ENCODE results near the gene B3GNT3.
A peak's percentile ranks its signal among the peaks of the same experiment; 100 is the strongest.

The B3GNT3 gene

DNA sequence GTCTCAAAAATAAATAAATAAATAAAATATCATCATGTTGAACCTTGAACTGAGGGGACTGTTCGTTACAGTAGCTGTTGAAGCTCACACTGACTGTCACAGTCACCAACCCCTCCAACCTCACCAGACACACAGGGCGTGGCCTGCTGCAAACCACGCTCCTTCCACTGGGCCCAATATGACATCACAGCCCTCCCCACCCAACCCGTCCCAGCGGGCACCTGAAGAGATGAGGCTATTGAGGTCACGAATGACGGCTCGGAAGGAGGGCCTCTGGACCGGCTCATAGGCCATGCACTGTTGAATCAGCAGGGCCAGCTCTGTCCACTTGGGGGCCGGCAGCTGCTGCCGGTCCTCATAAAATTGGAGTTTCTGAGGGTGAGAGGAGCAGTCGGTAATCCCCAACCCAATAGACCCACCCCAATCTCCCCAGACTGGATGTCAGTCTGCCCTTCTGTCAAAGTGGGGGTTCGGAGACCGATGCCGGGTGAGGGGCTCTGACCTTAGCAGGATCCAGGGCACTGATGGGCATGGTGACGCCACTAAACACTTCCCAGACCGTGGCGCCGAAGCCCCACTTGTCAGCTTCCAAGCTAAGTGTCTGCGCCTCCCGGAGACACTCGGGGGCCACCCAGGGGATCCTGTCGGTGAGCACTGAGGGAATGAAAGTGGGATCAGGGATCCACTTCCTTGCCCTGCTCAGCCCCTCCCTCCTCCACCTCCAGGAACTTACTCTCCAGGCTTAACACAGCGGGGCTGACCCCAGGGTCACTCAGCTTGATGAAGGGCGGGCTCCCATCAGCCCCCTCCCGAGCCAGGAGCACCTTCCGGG is 39.6 kb downstream of the B3GNT3 start:
- DNase-seq (ENCODE audit: low read depth) = no peak

DNA sequence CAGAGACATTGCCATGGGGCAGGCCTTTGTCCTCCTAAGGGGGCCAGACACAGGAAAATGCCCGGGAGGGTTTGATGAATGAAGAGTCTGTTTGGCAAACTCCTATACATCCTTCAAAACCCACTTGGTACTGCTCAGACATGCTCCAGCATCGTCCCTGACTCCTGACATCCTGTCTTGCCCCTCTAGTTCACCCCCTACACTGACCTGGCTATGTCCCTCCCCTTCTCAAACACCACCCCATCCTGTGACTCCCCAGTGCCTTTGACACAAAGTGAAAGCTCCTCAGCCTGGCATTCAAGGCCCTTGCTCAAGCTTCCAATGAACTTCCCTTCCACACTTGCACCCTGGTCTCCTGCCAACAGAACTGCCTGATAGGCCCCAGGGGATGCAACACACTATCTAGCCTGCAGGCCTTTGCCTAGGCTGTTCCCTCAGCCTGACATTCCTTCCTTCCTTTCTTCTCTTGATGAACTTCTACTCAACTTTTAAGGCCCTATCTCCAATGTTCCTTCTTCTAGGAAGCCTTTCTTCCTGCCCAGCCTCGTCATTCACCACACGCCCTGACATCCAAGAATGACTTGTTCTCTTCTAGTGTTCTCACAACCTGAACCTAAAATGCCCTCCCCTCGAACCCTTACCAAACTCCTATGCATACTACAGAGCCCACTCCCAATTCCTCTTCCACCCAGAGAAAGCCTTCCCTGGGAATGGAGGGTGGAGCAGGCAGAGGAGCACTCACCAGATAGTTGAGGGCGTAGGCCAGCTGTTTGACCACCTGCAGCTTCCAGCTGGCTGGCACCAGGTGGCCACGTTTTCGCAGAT is 40.5 kb downstream of the B3GNT3 start:
- no peak for DNase-seq (ENCODE audit: low read depth)

DNA sequence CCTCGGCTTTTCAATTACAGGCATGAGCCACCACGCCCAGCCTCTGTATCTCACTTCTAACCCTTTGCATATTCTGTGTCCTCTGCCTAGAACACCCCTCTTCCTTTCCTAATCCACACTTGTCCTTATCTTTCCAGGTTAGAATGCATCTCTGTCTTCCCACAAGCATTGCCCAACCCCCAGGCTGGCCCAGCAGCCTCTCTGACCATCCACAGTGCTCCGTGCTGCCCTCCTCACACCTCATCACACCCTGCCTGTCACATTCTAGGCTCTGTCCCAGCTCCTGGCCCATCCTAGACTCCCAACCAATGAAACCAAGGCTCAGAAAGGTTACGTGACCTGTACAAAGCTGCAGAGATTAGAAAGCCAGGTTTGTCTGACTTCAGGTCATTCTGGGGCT is 41.6 kb downstream of the B3GNT3 start:
- peak; percentile 58 for DNase-seq (ENCODE audit: low read depth)

DNA sequence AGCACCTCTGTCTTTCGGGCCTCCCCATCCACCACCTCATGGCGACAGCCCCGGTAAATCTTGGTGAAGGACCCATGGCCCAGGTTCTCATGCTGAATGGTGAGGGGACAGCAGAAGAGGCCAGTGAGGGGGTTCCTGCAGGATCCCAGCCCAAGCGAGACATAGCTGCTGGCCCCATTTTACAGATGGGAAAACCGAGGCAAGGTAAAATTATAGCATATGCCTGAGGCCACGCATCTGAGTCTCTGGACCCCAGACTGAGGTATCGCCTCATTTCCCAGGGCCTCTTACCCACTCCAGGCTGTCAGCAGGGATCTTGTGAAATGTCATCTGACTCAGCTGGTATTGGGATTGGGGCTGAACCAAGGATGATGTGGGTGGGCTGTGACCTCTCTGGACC is 43.0 kb downstream of the B3GNT3 start:
- no peak for DNase-seq (ENCODE audit: low read depth)

DNA sequence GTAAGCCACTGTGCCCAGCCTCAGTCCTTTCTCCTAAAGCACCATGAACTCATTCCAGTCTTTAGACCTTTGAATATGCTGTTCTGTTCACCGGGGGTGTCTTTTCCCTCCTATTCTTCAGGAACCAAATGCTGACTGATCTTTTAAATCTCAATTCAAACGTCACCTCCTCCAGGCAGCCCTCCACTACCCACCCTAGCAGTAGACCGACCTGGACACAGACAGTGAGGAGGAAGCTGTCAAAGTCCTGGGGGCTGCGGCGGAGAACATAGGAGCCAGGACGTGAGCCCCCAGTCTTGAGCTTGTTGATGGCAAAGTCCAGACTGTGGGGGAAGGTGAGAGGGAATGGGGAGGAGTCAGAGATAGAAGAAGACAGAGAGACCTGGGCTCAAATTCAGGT is 45.1 kb downstream of the B3GNT3 start:
- no peak for DNase-seq (ENCODE audit: low read depth)

DNA sequence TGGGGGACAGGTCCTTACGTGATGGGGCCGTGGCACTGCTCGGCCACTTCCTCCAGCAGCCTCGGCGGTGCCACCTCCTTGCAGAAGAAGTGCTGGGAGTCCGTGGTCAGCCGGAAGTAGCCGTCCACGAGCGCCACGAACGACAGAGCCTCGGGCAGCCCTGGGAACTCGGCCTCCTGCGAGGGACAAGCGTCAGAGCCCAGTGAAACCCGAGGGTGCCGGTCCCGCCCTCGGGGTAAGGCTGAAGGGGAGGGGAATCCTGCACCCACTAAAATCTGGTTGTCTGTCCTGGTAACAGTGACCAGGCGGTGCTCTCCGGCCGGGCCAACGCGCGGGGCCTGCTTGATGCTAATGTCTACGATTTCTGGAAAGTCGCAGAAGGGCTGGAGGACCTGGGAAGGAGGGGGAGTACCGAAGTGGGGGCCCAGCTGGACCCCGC is 46.5 kb downstream of the B3GNT3 start:
- DNase-seq (ENCODE audit: low read depth) = no peak

DNA sequence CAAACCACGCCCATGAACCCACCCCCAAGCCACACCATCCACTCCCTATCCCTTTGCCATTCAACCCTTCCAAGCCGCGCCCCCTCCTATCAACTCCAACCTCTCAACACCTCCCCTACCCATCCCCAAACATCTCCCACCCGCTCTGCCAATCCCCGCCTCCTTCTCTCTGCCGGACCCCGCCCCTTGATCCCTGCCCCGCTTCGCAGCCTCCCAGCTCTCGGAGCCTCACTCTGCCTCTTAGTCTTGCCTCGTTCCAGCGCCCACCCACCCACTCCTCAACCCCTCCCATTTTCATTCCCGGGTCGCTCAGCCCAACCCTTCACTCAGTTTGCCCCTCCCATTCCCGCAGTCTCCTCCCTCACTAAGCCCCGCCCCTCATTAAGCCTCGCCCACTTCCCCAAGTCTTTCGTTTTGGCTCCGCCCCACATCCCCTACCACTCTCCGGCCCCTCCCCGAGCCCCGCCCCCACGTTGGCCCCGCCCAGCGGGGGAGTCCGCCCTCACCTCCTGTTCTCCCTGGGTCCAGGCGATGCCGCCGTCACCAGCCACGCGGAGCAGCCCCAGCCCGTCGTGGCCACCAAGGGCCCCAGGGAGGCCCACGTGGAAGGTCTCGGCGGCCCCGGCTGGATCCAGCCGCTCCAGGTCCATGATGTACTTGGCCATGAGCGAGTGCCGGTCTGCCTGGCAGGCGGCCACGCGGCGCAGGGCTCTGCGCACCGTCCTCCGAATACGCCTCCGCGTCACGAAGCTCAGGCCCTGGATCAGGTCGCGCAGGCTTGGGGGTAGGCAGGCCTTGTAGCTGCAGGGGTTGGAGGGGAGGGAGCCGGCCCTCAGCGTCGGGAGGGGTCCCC is 47.1 kb downstream of the B3GNT3 start:
- peak; percentile 80 for DNase-seq (ENCODE audit: low read depth)

DNA sequence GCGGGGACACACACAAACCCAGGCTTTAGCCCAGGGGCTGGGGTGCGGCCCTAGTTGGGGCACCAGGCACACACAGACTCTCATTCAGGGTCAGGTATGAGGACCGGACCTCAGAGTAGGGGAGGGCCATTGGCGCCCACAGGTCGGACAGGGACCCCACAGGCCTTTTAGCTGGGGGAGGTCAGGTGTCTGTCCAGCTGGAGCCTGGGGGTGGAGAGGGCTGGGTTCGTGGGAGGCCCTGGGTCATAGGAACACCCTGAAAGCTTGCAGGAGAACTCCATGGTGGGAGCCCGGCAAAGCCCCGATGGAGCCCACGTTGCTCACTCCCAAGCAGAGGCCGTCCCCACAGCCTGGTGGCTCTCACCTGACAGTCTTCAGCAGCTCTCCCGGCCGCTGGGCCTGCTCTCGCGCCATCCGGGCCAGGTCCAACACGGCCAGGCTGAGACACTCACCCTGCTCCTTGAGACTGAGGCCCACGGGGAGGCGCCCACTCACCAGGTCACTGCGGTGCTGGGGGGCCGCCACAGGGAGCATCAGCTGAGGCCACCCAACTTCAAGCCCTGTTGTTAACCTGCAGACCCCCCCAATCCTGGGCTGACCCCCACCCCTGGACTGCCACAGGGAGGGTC is 47.8 kb downstream of the B3GNT3 start:
- DNase-seq (ENCODE audit: low read depth) = no peak

DNA sequence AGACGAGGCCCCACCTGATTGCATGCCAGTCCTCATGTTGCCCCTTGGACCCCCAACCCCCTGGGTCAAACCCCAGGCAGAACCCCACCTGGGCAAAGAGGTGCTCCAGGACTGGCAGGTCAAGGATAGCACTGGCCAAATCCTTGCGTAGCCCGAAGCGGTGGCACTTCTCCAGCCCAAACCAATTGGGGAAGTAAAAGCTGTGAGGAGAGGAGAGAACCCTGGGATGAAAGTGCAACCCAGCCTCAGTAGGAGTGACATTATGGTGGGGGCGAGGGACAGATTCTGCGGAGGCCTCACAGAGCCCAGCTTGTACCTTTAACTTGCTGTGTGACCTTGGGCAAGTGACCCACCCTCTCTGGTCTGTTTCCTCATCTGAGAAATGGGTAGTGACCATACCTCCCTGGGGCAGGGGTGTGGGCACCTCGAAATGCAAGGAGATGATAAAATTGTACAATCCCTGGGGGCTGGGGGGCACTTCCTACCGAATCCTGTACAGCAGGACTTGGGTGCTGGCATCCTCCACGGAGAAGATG is 48.4 kb downstream of the B3GNT3 start:
- no peak for DNase-seq (ENCODE audit: low read depth)

DNA sequence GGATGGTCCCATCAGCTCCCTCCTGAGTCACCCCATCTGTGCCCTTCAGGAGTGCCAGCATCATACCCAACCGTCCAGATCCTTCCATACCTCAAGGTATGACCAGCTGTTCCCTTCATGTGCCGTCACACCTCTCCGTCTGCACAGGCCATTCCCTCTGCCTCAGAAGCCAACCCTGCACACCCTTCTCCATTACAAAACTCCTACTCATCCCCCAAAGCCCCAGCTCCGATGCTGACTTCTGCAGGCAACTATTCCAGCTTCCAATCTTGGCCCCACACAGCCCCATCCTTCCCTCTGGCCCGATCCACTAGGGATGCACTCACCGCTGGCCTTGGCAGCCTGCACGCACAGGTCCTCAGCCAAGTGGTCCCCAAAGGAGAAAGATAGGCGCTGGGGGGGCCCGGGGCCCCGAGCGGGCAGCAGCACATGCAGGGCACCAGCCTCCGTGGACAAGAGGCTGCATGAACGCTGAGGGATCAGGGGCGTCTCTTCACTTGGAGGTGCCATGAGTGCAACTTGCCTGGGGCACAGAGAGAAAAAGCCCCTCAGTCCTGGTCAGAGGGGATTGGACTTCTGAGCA is 49.1 kb downstream of the B3GNT3 start:
- DNase-seq (ENCODE audit: low read depth) = no peak

DNA sequence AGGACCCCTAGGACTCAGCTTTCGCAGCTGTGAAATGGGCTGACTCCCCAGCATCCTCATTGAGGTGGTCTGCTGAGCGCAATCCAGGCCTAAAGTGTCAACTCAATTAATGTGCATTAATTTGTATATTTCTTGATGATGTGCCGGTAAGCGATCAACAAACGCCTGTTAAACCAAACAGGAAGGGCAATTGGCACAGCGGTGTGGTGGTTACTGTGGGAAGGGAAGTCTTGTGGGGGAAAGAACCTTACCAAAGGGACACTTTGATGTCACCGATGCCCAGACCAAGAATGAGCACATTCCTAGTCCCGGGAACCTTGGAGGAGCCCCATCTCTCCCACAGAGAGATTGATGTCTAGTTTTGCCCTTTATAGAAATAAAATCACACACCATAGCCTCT is 51.2 kb downstream of the B3GNT3 start:
- no peak for DNase-seq (ENCODE audit: low read depth)

DNA sequence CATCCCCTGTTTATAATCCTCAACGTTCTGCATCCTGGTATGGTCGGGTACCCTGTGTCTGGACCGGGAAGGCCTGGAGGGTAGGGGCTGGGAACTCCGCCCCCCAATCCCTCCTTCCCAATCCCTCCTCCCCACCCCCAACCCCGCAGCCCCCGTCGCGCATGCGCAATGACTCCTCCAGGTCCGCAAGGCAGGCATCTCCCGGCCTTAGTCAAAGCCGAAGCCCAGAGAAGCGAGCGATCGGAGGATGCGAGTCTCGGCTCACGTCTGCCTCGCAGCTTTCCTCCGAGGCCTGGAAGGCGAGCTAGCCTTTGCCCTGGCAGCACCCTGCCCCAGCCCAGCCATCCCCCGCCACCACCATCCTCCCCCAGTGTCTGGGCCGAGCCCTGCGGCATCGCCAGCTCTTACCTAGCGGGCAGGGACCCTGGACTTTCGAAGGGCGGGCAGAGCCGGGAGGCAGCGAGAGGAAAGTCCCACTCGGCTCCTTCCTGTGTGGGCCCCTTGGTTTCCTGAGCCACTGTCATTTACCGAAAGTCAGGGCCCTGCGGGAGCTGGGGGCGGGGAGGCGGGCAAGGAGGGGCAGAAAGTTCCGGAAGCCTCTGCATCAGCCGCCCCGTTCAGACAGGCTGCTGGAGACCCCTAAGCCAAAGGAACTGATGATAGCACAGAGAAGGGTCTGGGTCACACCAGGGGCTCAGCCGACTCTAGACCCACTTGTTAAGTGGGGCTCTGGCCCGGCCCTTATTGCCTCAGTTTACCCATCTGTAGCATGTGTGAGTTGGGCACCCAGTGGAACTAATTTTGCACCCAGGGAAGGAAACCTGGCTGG is 52.8 kb downstream of the B3GNT3 start, which contains the start of gene JAK3:
Gene JAK3, minus strand, starts transcription at position 445 of the 829 bp plus-strand sequence. CDS start 3,565 bp downstream, outside the sequence.
- DNase-seq (ENCODE audit: low read depth) = peak; percentile 55

DNA sequence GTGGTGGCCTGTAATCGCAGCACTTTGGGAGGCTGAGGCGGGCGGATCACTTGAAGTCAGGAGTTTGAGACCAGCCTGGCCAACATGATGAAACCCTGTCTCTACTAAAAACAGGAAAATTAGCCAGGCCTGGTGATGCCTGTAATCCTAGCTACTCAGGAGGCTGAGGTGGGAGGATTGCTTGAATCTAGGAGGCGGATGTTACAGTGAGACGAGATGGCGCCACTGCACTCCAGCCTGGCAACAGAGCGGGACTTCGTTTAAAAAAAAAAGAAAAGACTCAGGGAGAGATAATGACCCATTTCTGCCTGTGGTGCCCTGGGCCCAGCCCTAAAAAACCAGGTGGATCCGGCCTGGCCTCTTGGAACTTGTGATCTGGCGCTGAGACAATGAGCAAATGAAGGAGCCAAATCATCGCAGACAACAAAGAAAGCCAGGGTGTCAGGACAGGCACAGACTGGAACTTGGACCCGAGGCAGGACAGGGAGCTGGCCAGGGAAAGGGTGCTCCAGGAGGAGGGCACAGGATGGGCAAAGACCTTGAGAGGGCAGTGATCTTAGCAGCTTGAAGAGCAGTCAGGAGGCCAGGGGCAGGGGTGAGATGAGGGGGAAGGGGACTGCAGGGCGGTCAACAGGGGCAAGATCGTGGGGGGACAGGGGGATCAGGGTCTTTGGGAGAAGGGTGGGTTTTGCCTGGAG is 53.8 kb downstream of the B3GNT3 start:
- DNase-seq (ENCODE audit: low read depth) = no peak

DNA sequence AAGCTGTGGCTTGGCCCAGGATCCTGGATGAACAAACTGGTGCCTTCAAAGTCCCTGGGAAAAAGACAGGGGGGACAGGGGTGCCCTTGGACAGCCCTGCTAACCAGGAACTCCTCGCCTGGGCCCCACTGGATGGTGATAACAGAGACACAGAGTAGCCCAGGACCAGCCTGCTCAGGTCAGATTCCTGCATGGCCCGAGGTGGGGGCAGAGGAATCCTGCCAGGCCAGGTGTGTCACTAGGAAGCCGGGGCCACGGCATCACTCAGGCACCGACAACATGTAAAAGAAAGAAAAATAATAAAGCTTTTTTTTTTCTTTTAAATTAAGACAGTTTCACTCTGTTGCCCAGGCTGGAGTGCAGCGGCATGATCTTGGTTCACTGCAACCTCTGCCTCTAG is 59.1 kb downstream of the B3GNT3 start:
- DNase-seq (ENCODE audit: low read depth) = no peak

DNA sequence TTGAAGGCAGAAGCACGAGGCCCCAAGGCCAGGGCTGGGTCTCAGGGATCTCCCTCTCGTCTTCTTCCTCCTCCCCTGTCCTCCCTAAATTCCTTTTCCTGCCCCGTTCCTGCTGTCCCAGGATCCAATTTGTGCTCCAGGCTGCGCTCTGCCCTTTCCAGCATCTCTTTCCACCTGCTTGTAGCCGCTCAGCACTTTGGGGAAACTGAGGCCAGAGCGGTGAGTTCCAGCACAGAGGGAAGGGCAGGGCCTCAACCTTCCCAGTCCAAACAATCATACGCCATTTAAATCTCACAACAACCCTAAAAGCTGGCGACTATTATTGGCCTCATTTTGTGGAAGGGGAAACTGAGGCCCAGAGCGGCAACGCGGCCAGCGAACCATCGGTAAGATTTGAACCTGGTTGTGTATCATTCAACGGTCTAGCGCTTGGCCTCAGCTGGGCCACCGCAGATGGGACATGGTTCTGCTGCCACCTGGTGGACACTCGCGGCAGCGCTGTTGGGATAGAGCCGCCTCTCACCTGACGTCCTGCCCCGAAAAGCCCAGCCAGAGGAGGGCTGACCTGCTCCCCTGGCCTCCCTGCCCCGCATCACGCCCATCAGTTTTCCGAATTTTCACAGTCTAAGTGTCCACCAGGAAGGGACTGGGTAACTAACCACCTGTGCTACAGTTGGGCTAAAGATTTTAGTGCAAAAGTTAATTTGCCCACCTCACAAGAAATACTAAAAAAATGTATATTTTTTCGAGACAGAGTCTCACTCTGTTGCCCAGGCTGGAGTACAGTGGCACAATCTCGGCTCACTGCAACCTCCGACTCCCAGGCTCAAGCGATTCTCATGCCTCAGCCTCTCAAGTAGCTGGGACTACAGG is 60.6 kb downstream of the B3GNT3 start:
- peak; percentile 42 for DNase-seq (ENCODE audit: low read depth)

DNA sequence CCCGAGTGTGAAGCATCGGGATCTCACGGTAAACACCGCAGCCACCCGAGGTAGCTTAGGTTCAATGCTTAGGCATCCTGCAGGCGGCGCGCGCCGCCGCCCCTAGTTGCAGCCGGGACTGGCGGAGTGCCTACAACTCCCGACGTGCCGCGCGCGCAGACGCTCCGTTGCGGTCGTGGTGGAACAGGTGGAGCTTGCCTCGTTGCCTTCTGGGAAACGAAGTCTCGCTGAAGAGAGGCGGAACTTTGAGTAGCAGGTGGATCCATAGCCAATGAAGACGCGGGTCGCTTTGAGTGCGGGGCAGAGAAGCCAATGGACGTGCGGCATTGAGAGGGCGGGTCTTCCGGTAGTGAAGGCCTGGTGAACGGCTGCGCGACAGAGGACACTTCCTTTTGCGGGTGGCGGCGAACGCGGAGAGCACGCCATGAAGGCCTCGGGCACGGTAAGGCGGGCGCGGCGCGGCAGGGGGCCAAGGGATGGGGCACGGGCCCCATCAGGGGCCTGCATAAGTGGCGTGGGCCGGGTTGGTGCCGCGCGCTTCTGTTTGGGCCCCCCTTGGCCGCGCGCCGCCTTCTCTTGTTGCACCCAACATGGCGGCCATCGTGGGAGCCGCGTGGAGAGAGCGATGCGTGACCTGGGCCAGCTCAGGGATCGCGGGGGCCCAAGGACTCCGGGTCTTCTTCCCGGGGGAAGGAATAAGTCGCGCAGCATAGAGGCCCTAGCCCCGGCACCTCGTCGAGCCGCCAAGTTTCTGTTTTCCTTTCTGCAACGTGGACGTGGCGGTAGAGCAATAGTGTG is 64.8 kb downstream of the B3GNT3 start, which contains the start of gene RPL18A:
Gene RPL18A, plus strand, starts transcription at position 378 of the 798 bp plus-strand sequence. Its CDS starts 47 bp downstream, at position 425.
- DNase-seq (ENCODE audit: low read depth) = peak; percentile 100

DNA sequence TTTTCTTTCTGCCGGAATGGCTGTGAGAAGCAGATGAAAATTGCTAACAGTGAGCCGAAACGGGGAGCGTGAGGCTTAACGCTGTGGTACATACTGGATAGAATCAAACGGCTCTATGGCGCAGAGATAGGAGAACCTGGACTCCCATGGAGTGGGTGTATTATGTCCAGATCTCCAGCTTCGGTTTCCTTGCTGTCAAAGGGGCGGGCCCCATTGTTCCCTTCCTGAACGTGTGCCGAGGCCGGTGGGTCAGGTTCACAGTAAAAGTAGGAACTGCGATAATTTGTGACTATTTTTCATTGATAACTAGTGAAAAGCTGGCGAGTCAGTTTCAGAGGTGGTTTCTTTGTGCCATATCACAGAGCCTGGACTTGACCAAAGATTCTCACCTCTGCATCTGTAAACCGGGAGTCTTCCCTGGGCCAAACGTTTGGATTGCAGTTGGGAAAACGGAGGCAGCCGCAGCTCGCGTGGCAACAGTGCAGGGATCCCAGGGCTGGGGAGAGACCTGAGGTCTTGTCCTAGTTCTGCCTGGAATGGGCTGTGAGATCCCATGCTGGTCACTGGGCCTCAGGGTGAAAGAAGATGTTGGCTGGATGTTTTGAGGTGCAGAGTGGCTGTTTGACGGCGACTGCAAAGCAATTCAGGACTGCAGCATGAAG is 65.5 kb downstream of the B3GNT3 start:
- DNase-seq (ENCODE audit: low read depth) = no peak
